ENCODE measurements around the gene IER5. TPM values are rescaled to one million over a fixed set of nuclear protein-coding genes. Genes with fewer than 3 reads are reported as not detected.

The IER5 gene
- total and polyA plus RNA-seq, 2 of the 13 experiments (the other 11 are each of a cell fraction or from before 2014, with no cell fraction given), result 2.5 to 3.5 TPM

- TF ChIP-seq ZNF512B (CRISPR knock-in tag; IDR thresholded peaks at IDR 0.05; ENCODE audit: borderline replicate concordance) (no peak), KLF16 (CRISPR knock-in tag; IDR thresholded peaks at IDR 0.05) (peak in 1 of 2 experiments; percentile 56; a peak in 1 of 4 replicates), RERE (CRISPR knock-in tag; IDR thresholded peaks at IDR 0.05; ENCODE audit: low read depth) (0 out of 2 replicates have a peak, but pooled peaks have one; percentile 38), MTF2 (CRISPR knock-in tag; IDR thresholded peaks at IDR 0.05; ENCODE audit: borderline replicate concordance) (no peak), ATF3 (CRISPR knock-in tag; IDR thresholded peaks at IDR 0.05) (peak; percentile 58; the same call in 1 of the 2 replicates), ARID2 (CRISPR knock-in tag; IDR thresholded peaks at IDR 0.05; ENCODE audit: borderline replicate concordance) (no peak), LCORL (IDR thresholded peaks at IDR 0.05) (no peak), LCORL (CRISPR knock-in tag; IDR thresholded peaks at IDR 0.05) (0 out of 2 replicates have a peak, but pooled peaks have one; percentile 36), PATZ1 (CRISPR knock-in tag; IDR thresholded peaks at IDR 0.05) (peak; percentile 75), NPAS2 (CRISPR knock-in tag; IDR thresholded peaks at IDR 0.05; ENCODE audit: borderline replicate concordance) (no peak), MIER3 (CRISPR knock-in tag; IDR thresholded peaks at IDR 0.05; ENCODE audit: borderline replicate concordance) (0 out of 2 replicates have a peak, but pooled peaks have one; percentile 13), ZBTB4 (CRISPR knock-in tag; IDR thresholded peaks at IDR 0.05; ENCODE audit: borderline replicate concordance) (no peak), ZNF558 (CRISPR knock-in tag; IDR thresholded peaks at IDR 0.05; ENCODE audit: borderline replicate concordance) (no peak)
Measured at GRCh38 chr1:181043025-181043888, 45.2 kb upstream of the IER5 start (continued).
